OCI-LY1 (cell line): ENCODE data around the gene PCDH15.

Source experiments
- CTCF ChIP-seq: fragments of 200-600 bp; sonication (generic), shearing (Covaris generic); IDR thresholded peaks from 2 replicates; pipeline ENCODE4 v1.5.1; 2017; ENCODE audit warnings: mild to moderate bottlenecking, antibody characterized with exemption, low read length, moderate library complexity, mixed read lengths
- EZH2 ChIP-seq: fragments of 200-600 bp; sonication (generic), shearing (Covaris generic); IDR thresholded peaks from 2 replicates; pipeline ENCODE4 v1.8.0; 2017; ENCODE audit warnings: borderline replicate concordance, mixed run types, mild to moderate bottlenecking, antibody characterized with exemption, low read length, moderate library complexity, mixed read lengths

- TF ChIP-seq CTCF (no peak), EZH2 (no peak)
Observed at GRCh38 chr10:54758791-54759190, 42.2 kb downstream of the PCDH15 start.
